ENCODE measurements around the gene CLEC20A. TPM values are rescaled to one million over a fixed set of nuclear protein-coding genes. Genes with fewer than 3 reads are reported as not detected.

Gene CLEC20A
- total and polyA plus RNA-seq, 2 experiments from 2014 or later = not detected

DNA sequence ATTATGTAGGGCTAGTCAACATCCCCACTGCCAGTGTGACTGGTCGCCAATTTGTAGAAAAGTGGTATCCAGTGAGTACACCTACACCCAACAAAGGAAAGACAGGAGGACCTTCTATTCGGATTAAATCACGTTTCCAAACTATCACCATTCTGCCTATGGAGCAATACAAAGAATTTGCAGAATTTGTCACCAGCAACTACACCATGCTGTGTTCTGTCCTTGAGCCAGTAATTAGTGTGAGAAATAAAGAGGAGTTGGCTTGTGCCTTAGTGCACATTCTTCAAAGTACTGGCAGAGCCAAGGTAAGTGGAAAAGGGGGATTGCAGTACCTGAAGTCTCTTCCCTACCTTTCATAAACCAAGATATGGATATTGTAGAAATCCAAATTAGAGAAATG lies 53.8 kb downstream of the CLEC20A start (continued):
- TF ChIP-seq, protein P1, sequence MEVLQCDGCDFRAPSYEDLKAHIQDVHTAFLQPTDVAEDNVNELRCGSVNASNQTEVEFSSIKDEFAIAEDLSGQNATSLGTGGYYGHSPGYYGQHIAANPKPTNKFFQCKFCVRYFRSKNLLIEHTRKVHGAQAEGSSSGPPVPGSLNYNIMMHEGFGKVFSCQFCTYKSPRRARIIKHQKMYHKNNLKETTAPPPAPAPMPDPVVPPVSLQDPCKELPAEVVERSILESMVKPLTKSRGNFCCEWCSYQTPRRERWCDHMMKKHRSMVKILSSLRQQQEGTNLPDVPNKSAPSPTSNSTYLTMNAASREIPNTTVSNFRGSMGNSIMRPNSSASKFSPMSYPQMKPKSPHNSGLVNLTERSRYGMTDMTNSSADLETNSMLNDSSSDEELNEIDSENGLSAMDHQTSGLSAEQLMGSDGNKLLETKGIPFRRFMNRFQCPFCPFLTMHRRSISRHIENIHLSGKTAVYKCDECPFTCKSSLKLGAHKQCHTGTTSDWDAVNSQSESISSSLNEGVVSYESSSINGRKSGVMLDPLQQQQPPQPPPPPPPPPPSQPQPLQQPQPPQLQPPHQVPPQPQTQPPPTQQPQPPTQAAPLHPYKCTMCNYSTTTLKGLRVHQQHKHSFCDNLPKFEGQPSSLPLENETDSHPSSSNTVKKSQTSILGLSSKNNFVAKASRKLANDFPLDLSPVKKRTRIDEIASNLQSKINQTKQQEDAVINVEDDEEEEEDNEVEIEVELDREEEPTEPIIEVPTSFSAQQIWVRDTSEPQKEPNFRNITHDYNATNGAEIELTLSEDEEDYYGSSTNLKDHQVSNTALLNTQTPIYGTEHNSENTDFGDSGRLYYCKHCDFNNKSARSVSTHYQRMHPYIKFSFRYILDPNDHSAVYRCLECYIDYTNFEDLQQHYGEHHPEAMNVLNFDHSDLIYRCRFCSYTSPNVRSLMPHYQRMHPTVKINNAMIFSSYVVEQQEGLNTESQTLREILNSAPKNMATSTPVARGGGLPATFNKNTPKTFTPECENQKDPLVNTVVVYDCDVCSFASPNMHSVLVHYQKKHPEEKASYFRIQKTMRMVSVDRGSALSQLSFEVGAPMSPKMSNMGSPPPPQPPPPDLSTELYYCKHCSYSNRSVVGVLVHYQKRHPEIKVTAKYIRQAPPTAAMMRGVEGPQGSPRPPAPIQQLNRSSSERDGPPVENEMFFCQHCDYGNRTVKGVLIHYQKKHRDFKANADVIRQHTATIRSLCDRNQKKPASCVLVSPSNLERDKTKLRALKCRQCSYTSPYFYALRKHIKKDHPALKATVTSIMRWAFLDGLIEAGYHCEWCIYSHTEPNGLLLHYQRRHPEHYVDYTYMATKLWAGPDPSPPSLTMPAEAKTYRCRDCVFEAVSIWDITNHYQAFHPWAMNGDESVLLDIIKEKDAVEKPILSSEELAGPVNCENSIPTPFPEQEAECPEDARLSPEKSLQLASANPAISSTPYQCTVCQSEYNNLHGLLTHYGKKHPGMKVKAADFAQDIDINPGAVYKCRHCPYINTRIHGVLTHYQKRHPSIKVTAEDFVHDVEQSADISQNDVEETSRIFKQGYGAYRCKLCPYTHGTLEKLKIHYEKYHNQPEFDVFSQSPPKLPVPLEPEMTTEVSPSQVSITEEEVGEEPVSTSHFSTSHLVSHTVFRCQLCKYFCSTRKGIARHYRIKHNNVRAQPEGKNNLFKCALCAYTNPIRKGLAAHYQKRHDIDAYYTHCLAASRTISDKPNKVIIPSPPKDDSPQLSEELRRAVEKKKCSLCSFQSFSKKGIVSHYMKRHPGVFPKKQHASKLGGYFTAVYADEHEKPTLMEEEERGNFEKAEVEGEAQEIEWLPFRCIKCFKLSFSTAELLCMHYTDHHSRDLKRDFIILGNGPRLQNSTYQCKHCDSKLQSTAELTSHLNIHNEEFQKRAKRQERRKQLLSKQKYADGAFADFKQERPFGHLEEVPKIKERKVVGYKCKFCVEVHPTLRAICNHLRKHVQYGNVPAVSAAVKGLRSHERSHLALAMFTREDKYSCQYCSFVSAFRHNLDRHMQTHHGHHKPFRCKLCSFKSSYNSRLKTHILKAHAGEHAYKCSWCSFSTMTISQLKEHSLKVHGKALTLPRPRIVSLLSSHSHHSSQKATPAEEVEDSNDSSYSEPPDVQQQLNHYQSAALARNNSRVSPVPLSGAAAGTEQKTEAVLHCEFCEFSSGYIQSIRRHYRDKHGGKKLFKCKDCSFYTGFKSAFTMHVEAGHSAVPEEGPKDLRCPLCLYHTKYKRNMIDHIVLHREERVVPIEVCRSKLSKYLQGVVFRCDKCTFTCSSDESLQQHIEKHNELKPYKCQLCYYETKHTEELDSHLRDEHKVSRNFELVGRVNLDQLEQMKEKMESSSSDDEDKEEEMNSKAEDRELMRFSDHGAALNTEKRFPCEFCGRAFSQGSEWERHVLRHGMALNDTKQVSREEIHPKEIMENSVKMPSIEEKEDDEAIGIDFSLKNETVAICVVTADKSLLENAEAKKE (CRISPR knock-in tag; IDR thresholded peaks at IDR 0.05) = no peak
- TF ChIP-seq, protein P2, sequence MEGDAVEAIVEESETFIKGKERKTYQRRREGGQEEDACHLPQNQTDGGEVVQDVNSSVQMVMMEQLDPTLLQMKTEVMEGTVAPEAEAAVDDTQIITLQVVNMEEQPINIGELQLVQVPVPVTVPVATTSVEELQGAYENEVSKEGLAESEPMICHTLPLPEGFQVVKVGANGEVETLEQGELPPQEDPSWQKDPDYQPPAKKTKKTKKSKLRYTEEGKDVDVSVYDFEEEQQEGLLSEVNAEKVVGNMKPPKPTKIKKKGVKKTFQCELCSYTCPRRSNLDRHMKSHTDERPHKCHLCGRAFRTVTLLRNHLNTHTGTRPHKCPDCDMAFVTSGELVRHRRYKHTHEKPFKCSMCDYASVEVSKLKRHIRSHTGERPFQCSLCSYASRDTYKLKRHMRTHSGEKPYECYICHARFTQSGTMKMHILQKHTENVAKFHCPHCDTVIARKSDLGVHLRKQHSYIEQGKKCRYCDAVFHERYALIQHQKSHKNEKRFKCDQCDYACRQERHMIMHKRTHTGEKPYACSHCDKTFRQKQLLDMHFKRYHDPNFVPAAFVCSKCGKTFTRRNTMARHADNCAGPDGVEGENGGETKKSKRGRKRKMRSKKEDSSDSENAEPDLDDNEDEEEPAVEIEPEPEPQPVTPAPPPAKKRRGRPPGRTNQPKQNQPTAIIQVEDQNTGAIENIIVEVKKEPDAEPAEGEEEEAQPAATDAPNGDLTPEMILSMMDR (conservative IDR thresholded peaks at IDR 0.05; ENCODE audit: low read depth in 2 of 2) = no peak
- TF ChIP-seq JUNB (IDR thresholded peaks at IDR 0.05; ENCODE audit: unreplicated experiment) (no peak), ZNF331 (CRISPR knock-in tag; IDR thresholded peaks at IDR 0.05; ENCODE audit: low read depth) (no peak), CREB1 (CRISPR knock-in tag; IDR thresholded peaks at IDR 0.05; ENCODE audit: low read depth) (no peak)

DNA sequence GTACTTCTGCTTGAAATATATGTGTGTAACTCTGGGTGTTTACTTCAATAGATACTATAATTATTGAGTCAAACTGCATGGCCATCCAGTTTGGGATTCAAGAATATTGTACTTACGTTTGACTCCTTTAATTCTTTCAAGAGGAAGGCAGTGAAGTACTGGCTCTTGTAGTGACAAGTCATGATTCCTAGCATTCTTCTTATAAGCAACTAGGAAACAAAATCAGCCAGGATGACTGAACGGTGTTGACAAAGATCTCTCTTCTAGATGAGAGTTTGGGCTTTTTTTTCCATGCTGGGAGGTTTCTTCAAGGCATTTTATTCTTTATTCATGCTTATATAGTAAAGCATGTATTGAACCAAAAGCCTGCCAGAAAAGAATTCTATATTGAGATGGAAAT lies 58.3 kb downstream of the CLEC20A start:
- ATAC-seq (no peak), DNase-seq (ENCODE audit: low spot score) (peak; percentile 46)
- Mint-ChIP-seq H3K4me1 (peaks cover 20% of the 10 kb centered on the region), H3K36me3 (ENCODE audit: low read depth) (peaks cover 18% of the 10 kb centered on the region), H3K27me3 (ENCODE audit: insufficient read depth, low read depth, poor library complexity) (no peaks in the 10 kb centered on the region), H3K9me3 (no peaks in the 10 kb centered on the region; the same call in 2 of the 3 replicates), H3K4me3 (no peak overlapping the region), H3K27ac (peak overlapping the region; percentile 63)
- no peaks in the 10 kb centered on the region for H3K79me2 ChIP-seq (replicated peaks; ENCODE audit: insufficient read depth)
- peaks cover 18% of the 10 kb centered on the region; the same call in 1 of the 2 replicates for H3K36me3 ChIP-seq (ENCODE audit: insufficient read depth)
- 0 out of 2 replicates have a peak overlapping the region, but pooled peaks have one; percentile 1 for H3K4me2 ChIP-seq
- no peak overlapping the region for H2AFZ ChIP-seq
- H3K27ac ChIP-seq (ENCODE audit: low read depth) = 0 out of 2 replicates have a peak overlapping the region, but pooled peaks have one; percentile 35
- no peak overlapping the region for H3K4me3 ChIP-seq
- peaks cover 17% of the 10 kb centered on the region; the same call in 1 of the 2 replicates for H3K4me1 ChIP-seq (ENCODE audit: insufficient read depth)
- H3F3A ChIP-seq (replicated peaks; ENCODE audit: low read depth) = no peaks in the 10 kb centered on the region
- H4K20me1 ChIP-seq (replicated peaks; ENCODE audit: insufficient read depth) = no peaks in the 10 kb centered on the region
- no peaks in the 10 kb centered on the region for H3K9me2 ChIP-seq (ENCODE audit: insufficient read depth)
- H3K27me3 ChIP-seq (ENCODE audit: insufficient read depth) = no peaks in the 10 kb centered on the region
- TF ChIP-seq POLR2AphosphoS5 (IDR thresholded peaks at IDR 0.05; ENCODE audit: low read depth) (no peak), STAT1 (IDR thresholded peaks at IDR 0.05; ENCODE audit: unreplicated experiment) (no peak), EZH2phosphoT487 (IDR thresholded peaks at IDR 0.05; ENCODE audit: unreplicated experiment) (no peak), ZNF114 (CRISPR knock-in tag; IDR thresholded peaks at IDR 0.05) (no peak)
- TF ChIP-seq, protein P3, sequence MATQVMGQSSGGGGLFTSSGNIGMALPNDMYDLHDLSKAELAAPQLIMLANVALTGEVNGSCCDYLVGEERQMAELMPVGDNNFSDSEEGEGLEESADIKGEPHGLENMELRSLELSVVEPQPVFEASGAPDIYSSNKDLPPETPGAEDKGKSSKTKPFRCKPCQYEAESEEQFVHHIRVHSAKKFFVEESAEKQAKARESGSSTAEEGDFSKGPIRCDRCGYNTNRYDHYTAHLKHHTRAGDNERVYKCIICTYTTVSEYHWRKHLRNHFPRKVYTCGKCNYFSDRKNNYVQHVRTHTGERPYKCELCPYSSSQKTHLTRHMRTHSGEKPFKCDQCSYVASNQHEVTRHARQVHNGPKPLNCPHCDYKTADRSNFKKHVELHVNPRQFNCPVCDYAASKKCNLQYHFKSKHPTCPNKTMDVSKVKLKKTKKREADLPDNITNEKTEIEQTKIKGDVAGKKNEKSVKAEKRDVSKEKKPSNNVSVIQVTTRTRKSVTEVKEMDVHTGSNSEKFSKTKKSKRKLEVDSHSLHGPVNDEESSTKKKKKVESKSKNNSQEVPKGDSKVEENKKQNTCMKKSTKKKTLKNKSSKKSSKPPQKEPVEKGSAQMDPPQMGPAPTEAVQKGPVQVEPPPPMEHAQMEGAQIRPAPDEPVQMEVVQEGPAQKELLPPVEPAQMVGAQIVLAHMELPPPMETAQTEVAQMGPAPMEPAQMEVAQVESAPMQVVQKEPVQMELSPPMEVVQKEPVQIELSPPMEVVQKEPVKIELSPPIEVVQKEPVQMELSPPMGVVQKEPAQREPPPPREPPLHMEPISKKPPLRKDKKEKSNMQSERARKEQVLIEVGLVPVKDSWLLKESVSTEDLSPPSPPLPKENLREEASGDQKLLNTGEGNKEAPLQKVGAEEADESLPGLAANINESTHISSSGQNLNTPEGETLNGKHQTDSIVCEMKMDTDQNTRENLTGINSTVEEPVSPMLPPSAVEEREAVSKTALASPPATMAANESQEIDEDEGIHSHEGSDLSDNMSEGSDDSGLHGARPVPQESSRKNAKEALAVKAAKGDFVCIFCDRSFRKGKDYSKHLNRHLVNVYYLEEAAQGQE (IDR thresholded peaks at IDR 0.05; ENCODE audit: unreplicated experiment) = no peak
- TF ChIP-seq, protein P4, sequence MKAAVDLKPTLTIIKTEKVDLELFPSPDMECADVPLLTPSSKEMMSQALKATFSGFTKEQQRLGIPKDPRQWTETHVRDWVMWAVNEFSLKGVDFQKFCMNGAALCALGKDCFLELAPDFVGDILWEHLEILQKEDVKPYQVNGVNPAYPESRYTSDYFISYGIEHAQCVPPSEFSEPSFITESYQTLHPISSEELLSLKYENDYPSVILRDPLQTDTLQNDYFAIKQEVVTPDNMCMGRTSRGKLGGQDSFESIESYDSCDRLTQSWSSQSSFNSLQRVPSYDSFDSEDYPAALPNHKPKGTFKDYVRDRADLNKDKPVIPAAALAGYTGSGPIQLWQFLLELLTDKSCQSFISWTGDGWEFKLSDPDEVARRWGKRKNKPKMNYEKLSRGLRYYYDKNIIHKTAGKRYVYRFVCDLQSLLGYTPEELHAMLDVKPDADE (IDR thresholded peaks at IDR 0.05) = no peak

Data from GM23338 (cell line).